T follicular helper cell (primary cell): ENCODE results near the gene DMD.

Source experiments
- DNase-seq: peaks from one replicate; pipeline ENCODE4 v3.0.0-alpha.2; 2020; ENCODE audit warnings: low read depth

Gene DMD

GRCh38 chrX:31112226-31112999 lies 2098.9 kb downstream of the DMD start:
- no peak for DNase-seq

- DNase-seq, result no peak
Observed at GRCh38 chrX:31110657-31111056, 2100.7 kb downstream of the DMD start.

- DNase-seq, result no peak
Observed at GRCh38 chrX:31099536-31100090, 2111.7 kb downstream of the DMD start.

GRCh38 chrX:31098079-31098478 lies 2113.3 kb downstream of the DMD start:
- DNase-seq, result no peak

GRCh38 chrX:31093639-31093975 lies 2117.7 kb downstream of the DMD start:
- no peak for DNase-seq

GRCh38 chrX:31092970-31093638 lies 2118.2 kb downstream of the DMD start:
- DNase-seq, result no peak

- no peak for DNase-seq
Observed at GRCh38 chrX:31092476-31092875, 2118.9 kb downstream of the DMD start.

- no peak for DNase-seq
Observed at GRCh38 chrX:31091819-31092218, 2119.5 kb downstream of the DMD start.

GRCh38 chrX:31074522-31074921 lies 2136.8 kb downstream of the DMD start:
- DNase-seq, result no peak

- no peak for DNase-seq
Observed at GRCh38 chrX:31071725-31072124, 2139.6 kb downstream of the DMD start, which contains the start of gene FTHL17. FTHL17 (minus strand) TSS chrX:31072041; CDS start chrX:31071953, 88 bp downstream.

- DNase-seq, result no peak
Observed at GRCh38 chrX:31071262-31071661, 2140.1 kb downstream of the DMD start.

- DNase-seq, result no peak
Observed at GRCh38 chrX:31070057-31070468, 2141.3 kb downstream of the DMD start.
